ENCODE results near the gene PLCB3. TPM values are rescaled to one million over a fixed set of nuclear protein-coding genes. Genes with fewer than 3 reads are reported as not detected.

PLCB3 gene
- total and polyA plus RNA-seq, 10 of the 15 experiments (the other 5 are each of a cell fraction or from before 2014, with no cell fraction given) = 0.03 to 10.3 (median 3.3) TPM

GRCh38 chr11:64256300-64256699 is 5.0 kb downstream of the PLCB3 start:
- no peak for DNase-seq (ENCODE audit: low read depth, low spot score)
- Histone ChIP-seq H3K27ac (ENCODE audit: control insufficient read depth, insufficient read depth) (no peak overlapping the region), H3K4me2 (ENCODE audit: control insufficient read depth, insufficient read depth) (no peak overlapping the region), H3K4me3 (no peak overlapping the region), H3K9ac (ENCODE audit: control insufficient read depth, insufficient read depth, low read length) (no peak overlapping the region), H3K9me3 (replicated peaks; ENCODE audit: control insufficient read depth, insufficient read depth, low read length) (no peaks in the 10 kb centered on the region), H2AFZ (ENCODE audit: control insufficient read depth, low read depth, low read length) (no peak overlapping the region), H3K36me3 (ENCODE audit: control insufficient read depth in 2 of 2, insufficient read depth in 2 of 2, low read length in 1 of 2) (peaks cover 0 to 5% of the 10 kb centered on the region in 2 experiments; a peak in 2 of 4 replicates), H3K4me1 (ENCODE audit: control insufficient read depth, insufficient read depth, low read length) (peaks cover 14% of the 10 kb centered on the region), H3K79me2 (ENCODE audit: control insufficient read depth, insufficient read depth, low read length) (no peaks in the 10 kb centered on the region; the same call in 1 of the 2 replicates), H3K27me3 (replicated peaks in 1 of 2; ENCODE audit: control insufficient read depth in 2 of 2, insufficient read depth in 2 of 2, low read length in 1 of 2) (no peaks in the 10 kb centered on the region), H4K20me1 (ENCODE audit: control insufficient read depth, insufficient read depth) (no peaks in the 10 kb centered on the region)
- POLR2A ChIA-PET = interaction anchor here (0.6 to 0.7 kb wide), 4 partner anchors 11 to 1440 kb away, joined by 3 read pairs; partner anchors contain the start of gene FKBP2
- SMC1A ChIA-PET (ENCODE audit: uncharacterized antibody, unreplicated experiment) = no interaction called here
- RAD21 ChIA-PET (ENCODE audit: unreplicated experiment) = no interaction called here
- intact Hi-C loops (cut with micrococcal nuclease; ENCODE audit: unreplicated experiment) (no loop called here), in situ Hi-C loops (cut with MboI) (no loop called here)
- WGBS (ENCODE audit: insufficient coverage, insufficient replicate concordance, low lambda C conversion rate, missing lambda C conversion rate) = 91% methylated on average over 15 of the region's 15 CpGs
- no peak for FAIRE-seq
- no TSS peak for BruUV-seq (replicated peaks)
- ATAC-seq = no peak
- CTCF ChIA-PET = interaction anchor here (0.9 kb wide), 1 partner anchor 45 kb away, joined by 4 read pairs; the partner anchor contains the start of gene CATSPERZ
- TF ChIP-seq PAX8 (IDR thresholded peaks at IDR 0.05) (no peak), BRCA1 (IDR thresholded peaks at IDR 0.05; ENCODE audit: low read depth, low read length) (no peak), ZSCAN29 (IDR thresholded peaks at IDR 0.05) (no peak), ZNF384 (IDR thresholded peaks at IDR 0.05; ENCODE audit: borderline replicate concordance, low read depth, low read length) (no peak), SUPT20H (IDR thresholded peaks at IDR 0.05; ENCODE audit: borderline replicate concordance, control insufficient read depth, low read depth, low read length) (no peak), POU2F2 (IDR thresholded peaks at IDR 0.05; ENCODE audit: borderline replicate concordance, low read depth, low read length) (no peak), TARDBP (IDR thresholded peaks at IDR 0.05; ENCODE audit: borderline replicate concordance) (no peak), SPI1 (IDR thresholded peaks at IDR 0.05; ENCODE audit: borderline replicate concordance, insufficient read depth, low read depth, low read length) (no peak), YBX1 (IDR thresholded peaks at IDR 0.05) (no peak), MTA2 (IDR thresholded peaks at IDR 0.05; ENCODE audit: low read depth) (no peak), SMAD5 (IDR thresholded peaks at IDR 0.05; ENCODE audit: low read depth) (no peak), FOXM1 (IDR thresholded peaks at IDR 0.05; ENCODE audit: low read depth, low read length) (no peak), WRNIP1 (IDR thresholded peaks at IDR 0.05; ENCODE audit: borderline replicate concordance, low read depth, low read length) (no peak), TCF7 (IDR thresholded peaks at IDR 0.05; ENCODE audit: borderline replicate concordance) (no peak), ZNF592 (IDR thresholded peaks at IDR 0.05) (no peak), NKRF (conservative IDR thresholded peaks at IDR 0.05) (no peak)
- TF ChIP-seq, protein P1, sequence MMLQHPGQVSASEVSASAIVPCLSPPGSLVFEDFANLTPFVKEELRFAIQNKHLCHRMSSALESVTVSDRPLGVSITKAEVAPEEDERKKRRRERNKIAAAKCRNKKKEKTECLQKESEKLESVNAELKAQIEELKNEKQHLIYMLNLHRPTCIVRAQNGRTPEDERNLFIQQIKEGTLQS (IDR thresholded peaks at IDR 0.05; ENCODE audit: borderline replicate concordance, extremely low read depth, low read depth, low read length) = no peak
- TF ChIP-seq, protein P2, sequence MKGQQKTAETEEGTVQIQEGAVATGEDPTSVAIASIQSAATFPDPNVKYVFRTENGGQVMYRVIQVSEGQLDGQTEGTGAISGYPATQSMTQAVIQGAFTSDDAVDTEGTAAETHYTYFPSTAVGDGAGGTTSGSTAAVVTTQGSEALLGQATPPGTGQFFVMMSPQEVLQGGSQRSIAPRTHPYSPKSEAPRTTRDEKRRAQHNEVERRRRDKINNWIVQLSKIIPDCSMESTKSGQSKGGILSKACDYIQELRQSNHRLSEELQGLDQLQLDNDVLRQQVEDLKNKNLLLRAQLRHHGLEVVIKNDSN (IDR thresholded peaks at IDR 0.05; ENCODE audit: borderline replicate concordance, extremely low read length, insufficient read depth, low read depth, low read length) = no peak
